Coronary artery (tissue), 2 donors: ENCODE results near the gene MTMR12.

ENCODE experiments used
- DNase-seq: peaks from one replicate; pipeline ENCODE4 v3.0.0-alpha.2; 2017; ENCODE audit warnings: low spot score
- H3K27ac ChIP-seq, 2 donors: fragments of 200-600 bp; sonication (generic); one replicate each; pipeline ENCODE4 v1.5.1; 2016 to 2019
- H3K4me3 ChIP-seq: fragments of 200-600 bp; sonication (generic); 2 replicates; pipeline ENCODE4 v1.5.1; 2016; ENCODE audit warnings: mild to moderate bottlenecking, moderate library complexity
- TF ChIP-seq, protein P1 (sequence below): fragments of 200-600 bp; sonication (generic); IDR thresholded peaks from one replicate; pipeline ENCODE4 v1.5.1; 2019; ENCODE audit warnings: antibody characterized with exemption

The MTMR12 gene

DNA sequence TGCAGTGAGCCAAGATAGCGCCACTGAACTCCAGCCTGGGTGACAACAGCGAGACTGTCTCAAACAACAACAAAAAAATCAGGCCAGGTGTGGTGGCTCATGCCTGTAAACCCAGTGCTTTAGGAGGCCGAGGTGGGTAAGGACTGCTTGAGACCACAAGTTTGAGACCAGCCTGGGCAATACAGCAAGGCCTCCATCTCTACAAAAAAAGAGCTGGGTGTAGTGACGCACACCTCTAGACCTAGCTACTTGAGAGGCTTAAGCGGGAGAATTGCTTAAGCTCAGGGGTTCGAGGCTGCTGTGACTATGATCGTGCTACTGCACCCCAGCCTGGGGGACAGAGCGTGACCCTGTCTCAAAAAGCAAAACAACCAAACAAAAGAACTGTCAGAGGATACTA, 39.9 kb upstream of the MTMR12 start:
- no peak for DNase-seq
- no peak overlapping the region for H3K4me3 ChIP-seq
- TF ChIP-seq, protein P1, sequence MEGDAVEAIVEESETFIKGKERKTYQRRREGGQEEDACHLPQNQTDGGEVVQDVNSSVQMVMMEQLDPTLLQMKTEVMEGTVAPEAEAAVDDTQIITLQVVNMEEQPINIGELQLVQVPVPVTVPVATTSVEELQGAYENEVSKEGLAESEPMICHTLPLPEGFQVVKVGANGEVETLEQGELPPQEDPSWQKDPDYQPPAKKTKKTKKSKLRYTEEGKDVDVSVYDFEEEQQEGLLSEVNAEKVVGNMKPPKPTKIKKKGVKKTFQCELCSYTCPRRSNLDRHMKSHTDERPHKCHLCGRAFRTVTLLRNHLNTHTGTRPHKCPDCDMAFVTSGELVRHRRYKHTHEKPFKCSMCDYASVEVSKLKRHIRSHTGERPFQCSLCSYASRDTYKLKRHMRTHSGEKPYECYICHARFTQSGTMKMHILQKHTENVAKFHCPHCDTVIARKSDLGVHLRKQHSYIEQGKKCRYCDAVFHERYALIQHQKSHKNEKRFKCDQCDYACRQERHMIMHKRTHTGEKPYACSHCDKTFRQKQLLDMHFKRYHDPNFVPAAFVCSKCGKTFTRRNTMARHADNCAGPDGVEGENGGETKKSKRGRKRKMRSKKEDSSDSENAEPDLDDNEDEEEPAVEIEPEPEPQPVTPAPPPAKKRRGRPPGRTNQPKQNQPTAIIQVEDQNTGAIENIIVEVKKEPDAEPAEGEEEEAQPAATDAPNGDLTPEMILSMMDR, result no peak
- H3K27ac ChIP-seq, result no peak overlapping the region

DNA sequence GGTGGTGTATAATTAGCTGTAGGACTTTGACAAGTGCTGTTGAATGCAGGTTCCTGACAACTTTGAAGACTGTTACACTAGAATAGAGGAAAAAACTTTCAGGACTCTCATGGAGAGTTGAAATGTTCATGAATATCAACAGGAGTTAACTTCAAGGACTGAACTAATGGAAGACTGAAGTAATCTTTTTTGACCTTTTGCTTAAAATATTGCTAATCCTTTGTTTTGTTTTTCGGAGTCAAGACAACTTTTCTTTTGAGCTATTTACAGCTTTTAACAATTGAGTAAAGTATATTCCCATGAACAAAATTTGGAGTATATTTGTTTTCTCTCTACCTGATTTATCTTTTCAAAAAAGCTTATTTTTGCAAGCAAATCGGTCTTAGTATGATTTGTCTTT, 34.1 kb upstream of the MTMR12 start:
- TF ChIP-seq, protein P1, result no peak
- DNase-seq, result no peak
- Histone ChIP-seq H3K4me3 (no peak overlapping the region), H3K27ac (no peak overlapping the region)

DNA sequence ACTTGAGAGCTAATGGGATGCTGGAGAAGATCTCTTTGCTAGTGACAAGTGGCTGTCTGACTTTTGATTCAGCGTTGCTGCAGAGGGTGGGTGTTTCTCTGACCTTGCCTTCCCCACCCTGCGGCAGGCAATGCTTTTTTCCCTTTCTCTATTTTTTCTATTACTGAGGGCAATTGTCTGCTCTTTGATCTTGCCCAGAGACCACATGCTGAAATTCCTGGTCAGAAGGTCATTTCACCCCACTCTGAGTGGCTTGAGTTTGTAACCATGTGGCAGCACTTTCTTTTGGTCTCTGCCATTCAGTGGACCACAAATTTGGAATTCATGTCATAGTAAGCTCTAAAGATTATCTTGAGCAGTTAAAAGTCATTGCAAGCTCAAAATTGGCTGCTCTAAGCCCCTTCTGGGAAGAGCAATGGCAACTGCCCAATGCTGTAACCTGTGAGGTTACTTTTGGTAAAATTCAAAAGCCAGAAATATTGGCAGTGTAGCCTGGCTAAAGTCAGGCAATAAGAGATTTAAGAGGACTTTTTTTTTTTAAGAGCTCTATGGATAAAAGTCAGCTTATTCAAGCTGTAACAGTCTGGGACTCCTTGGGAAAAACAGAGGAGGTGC, 30.4 kb upstream of the MTMR12 start:
- Histone ChIP-seq H3K4me3 (no peak overlapping the region), H3K27ac (no peak overlapping the region)
- DNase-seq, result no peak
- TF ChIP-seq, protein P1, result no peak

DNA sequence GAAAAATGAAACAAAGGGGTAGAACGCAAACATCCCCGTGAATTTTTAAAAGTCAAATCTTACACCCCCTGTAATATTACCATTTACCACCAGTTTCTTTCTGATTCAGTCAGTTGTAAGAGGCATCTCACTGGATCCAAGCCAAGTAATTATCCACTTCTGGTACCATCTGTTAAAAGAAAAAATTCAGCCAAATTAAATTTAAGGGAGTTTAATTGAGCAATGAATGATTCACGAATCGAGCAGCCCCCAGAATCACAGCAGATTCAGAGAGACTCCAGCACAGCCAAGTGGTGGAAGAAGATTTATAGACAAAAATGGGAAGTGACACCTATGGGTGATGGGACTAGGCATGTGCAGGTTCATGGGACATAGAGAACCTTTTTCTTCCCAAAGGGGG, 29.9 kb upstream of the MTMR12 start:
- Histone ChIP-seq H3K4me3 (no peak overlapping the region), H3K27ac (no peak overlapping the region)
- DNase-seq, result no peak
- TF ChIP-seq, protein P1, result no peak

DNA sequence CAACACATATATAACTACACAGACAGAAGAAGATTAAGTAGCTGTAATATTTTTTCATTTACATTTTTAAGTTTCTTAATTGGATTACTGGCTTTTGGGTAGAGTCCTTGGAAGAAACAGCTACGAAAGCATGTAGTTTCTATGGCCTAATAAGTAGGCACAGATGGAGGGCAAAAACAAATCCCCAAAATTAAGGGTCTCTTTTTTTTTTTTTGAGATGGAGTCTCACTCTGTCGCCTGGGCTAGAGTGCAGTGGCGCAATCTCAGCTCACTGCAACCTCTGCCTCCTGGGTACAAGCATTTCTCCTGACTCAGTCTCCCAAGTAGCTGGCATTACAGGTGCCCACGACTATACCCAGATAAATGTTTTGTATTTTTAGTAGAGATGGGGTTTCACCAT, 27.1 kb upstream of the MTMR12 start:
- H3K4me3 ChIP-seq, result no peak overlapping the region
- TF ChIP-seq, protein P1, result no peak
- no peak overlapping the region for H3K27ac ChIP-seq
- DNase-seq, result no peak

DNA sequence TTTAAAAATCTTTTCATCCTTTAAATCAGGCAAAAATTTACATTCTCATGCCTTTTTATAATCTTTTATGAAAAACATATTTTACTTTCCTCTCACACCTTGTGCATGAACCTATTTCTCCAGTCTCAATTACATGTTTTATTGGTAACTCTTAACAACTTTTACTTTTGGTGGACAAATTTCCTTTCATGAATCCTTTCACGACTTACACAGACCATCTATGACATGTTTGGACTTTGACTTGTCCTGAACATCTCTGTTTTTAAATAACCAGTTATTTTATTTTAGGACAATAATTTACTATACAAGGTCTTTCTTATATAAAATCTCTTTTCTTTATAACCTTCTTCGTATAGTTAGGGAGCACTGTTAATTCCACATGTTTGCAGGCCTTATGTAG, 26.5 kb upstream of the MTMR12 start:
- Histone ChIP-seq H3K4me3 (no peak overlapping the region), H3K27ac (no peak overlapping the region)
- TF ChIP-seq, protein P1, result no peak
- DNase-seq, result no peak

DNA sequence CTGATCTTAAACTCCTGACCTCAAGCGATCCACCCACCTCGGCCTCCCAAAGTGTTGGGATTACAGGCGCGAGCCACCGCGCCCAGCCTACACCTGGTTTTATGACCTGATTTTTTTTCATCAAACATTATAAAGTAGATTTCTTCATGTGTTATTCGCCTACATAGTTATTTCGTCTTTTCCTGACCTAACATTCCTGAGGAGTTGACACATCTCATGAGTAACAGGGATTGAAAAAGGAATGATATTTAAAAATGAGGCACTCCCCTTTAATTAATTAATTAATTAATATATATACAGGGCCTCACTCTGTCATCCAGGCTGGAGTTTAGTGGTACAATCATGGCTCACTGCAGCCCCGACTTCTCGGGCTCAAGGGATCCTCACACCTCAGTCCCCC, 20.2 kb upstream of the MTMR12 start:
- Histone ChIP-seq H3K4me3 (no peak overlapping the region), H3K27ac (no peak overlapping the region)
- TF ChIP-seq, protein P1, result no peak
- no peak for DNase-seq
